Sigmoid colon (tissue), 4 donors: Measurements from ENCODE around the gene IQGAP2.

ENCODE experiments used
- POLR2A ChIP-seq, 2 donors: fragments of 450-650 bp; IDR thresholded peaks; one replicate each; pipeline ENCODE4 v1.6.1; 2016; ENCODE audit warnings: antibody characterized with exemption in 2 of 2, mild to moderate bottlenecking in 2 of 2, moderate library complexity in 2 of 2
- POLR2AphosphoS5 ChIP-seq, 4 donors: sonication (generic); formaldehyde crosslinking; IDR thresholded peaks; one replicate each; pipeline ENCODE4 v1.6.1; 2017; ENCODE audit warnings: antibody characterized with exemption in 4 of 4
- TF ChIP-seq, protein P1 (sequence below), 4 experiments: fragments of 450-650 bp in 3 of 4; fragments of 200-600 bp in 1 of 4; IDR thresholded peaks; one replicate each; pipeline ENCODE4 v1.5.1; 2016 to 2019; ENCODE audit warnings: antibody characterized with exemption in 4 of 4, mild to moderate bottlenecking in 3 of 4, moderate library complexity in 2 of 4

DNA sequence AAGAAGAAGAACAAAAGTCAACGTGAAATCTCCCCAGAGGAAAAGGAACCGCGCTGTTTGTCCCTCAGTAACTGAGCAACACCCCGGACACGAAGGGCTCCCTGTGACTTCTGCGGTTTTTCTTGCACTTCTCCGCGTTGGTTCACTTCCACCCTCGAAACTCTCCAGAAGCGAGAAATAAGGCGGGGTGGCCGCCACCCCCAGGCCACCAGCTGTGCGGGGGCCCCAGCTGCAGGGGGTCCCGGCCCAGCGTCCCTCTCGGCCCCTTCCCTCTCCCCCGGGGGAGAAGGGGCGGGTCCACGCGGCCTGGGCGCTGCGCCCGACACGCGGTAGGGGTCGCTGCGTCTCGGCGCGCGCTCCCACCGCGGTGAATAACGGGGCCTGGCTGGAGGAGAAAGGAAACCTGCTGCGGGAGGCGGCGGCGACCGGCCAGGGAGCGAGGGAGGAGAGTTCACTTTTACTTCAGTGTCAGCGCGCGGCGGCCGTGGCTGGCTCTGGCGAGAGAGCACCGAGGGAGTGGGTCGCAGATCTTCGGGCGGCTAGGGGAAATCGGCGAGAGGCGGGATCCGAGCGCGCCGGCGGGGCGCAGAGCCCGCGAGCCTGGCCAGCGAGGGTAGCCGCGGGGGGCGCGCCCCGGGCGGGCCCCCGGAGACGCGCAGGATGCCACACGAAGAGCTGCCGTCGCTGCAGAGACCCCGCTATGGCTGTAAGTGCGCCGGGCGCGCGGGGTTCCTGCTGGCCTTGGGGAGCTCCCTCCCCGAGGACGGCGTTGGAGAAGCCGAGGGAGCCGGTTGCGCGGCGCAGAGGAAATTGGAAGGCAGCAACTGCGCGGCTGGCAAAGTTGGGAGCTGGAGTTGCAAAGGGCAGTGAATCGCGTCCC, at the start of gene IQGAP2:
- TF ChIP-seq, protein P1, sequence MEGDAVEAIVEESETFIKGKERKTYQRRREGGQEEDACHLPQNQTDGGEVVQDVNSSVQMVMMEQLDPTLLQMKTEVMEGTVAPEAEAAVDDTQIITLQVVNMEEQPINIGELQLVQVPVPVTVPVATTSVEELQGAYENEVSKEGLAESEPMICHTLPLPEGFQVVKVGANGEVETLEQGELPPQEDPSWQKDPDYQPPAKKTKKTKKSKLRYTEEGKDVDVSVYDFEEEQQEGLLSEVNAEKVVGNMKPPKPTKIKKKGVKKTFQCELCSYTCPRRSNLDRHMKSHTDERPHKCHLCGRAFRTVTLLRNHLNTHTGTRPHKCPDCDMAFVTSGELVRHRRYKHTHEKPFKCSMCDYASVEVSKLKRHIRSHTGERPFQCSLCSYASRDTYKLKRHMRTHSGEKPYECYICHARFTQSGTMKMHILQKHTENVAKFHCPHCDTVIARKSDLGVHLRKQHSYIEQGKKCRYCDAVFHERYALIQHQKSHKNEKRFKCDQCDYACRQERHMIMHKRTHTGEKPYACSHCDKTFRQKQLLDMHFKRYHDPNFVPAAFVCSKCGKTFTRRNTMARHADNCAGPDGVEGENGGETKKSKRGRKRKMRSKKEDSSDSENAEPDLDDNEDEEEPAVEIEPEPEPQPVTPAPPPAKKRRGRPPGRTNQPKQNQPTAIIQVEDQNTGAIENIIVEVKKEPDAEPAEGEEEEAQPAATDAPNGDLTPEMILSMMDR (IDR thresholded peaks at IDR 0.05): peak; percentile 9 to 50 (median 30)
- TF ChIP-seq POLR2A (IDR thresholded peaks at IDR 0.05) (no peak), POLR2AphosphoS5 (IDR thresholded peaks at IDR 0.05) (peak in 3 of 4 donors; percentile 31 to 54 (median 52))
